Fibroblast of skin of back (primary cell): ENCODE results near the gene TM4SF4.

Experiments
- DNase-seq: peaks from one replicate; pipeline ENCODE4 v3.0.0-alpha.2; 2013

The TM4SF4 gene

DNA sequence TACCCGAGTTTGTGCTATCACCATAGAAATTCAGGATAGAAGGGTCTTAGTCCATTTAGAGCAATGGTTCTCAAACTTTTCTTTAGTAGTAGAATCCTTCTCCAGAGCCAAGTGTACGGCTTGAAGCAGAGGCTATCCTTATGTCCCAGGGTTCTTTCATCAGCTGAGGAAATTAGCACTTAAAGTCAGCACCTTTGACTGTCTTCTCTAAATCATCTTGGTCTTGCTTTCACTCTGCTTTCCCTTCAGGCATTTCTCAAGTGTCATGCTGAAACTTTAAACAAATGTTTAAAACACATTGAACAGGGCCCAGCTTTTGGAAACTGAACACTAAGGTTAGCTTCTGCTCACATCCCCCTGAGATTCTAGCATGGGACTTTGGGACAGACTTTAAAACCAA lies 78.2 kb downstream of the TM4SF4 start:
- DNase-seq = no peak
